Thyroid gland (tissue), 4 donors: ENCODE measurements around the gene CAPS2.

Source experiments
- CTCF ChIP-seq, 6 experiments: fragments of 200-600 bp in 3 of 6; fragments of 450-650 bp in 3 of 6; sonication (generic) in 3 of 6; IDR thresholded peaks; one replicate each; pipeline ENCODE4 v1.5.1; 2016 to 2019; ENCODE audit warnings: antibody characterized with exemption in 6 of 6, mild to moderate bottlenecking in 2 of 6, inconsistent platforms in 1 of 6, moderate library complexity in 1 of 6
- POLR2A ChIP-seq, 2 donors: fragments of 450-650 bp; IDR thresholded peaks; one replicate each; pipeline ENCODE4 v1.6.1; 2017; ENCODE audit warnings: antibody characterized with exemption in 2 of 2, mild to moderate bottlenecking in 2 of 2, moderate library complexity in 1 of 2

GRCh38 chr12:75239987-75240386, 90.1 kb downstream of the CAPS2 start:
- TF ChIP-seq CTCF (IDR thresholded peaks at IDR 0.05): no peak
- TF ChIP-seq POLR2A (IDR thresholded peaks at IDR 0.05): no peak
